ENCODE data around the gene CACNA1E.

DNA sequence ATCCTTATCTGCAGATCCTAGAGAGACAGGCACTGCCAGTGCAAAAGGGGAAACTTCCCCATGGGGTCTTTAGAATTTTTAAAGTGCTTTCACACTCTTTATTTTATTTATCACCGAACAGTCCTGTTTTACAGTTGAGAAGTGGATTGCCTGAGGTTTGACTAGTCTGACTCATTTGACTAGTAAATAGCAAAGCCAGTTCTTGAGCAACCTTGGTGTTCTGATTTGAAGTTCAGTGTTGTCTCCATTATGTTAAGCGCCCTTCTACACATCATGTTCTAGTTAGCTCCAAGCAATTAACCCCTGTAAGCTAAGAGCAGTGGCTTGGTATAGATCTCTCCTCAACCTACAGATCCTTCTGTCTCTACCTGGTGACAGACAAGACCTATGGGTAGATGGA lies 262.9 kb downstream of the CACNA1E start:
- TF ChIP-seq CTCF (conservative IDR thresholded peaks at IDR 0.05; ENCODE audit: low read depth, low read length) = no peak
- TF ChIP-seq EZH2 (IDR thresholded peaks at IDR 0.05; ENCODE audit: borderline replicate concordance, low read depth, low read length, poor library complexity, severe bottlenecking) = no peak
